Osteoblast (primary cell): ENCODE results near the gene DCAKD. TPM values are rescaled to one million over a fixed set of nuclear protein-coding genes. Genes with fewer than 3 reads are reported as not detected.

Experiments used
- DNase-seq: peaks from one replicate; pipeline ENCODE4 v3.0.0; 2011; ENCODE audit warnings: low spot score, mixed read lengths; ENCODE audit not compliant: insufficient read length; ENCODE audit errors: missing footprints
- H2AFZ ChIP-seq: 2 replicates; pipeline ENCODE4 v1.6.0; 2011; ENCODE audit warnings: mild to moderate bottlenecking, low read length
- H3K27ac ChIP-seq: 2 replicates; pipeline ENCODE4 v1.5.1; 2011; ENCODE audit warnings: mild to moderate bottlenecking, low read depth, low read length, moderate library complexity
- H3K27me3 ChIP-seq: 2 replicates; pipeline ENCODE4 v1.6.0; 2012; ENCODE audit warnings: mild to moderate bottlenecking, control low read depth, inconsistent platforms, low read length, moderate library complexity; ENCODE audit not compliant: insufficient read depth
- H3K36me3 ChIP-seq: 2 replicates; pipeline ENCODE4 v1.5.1; 2011; ENCODE audit warnings: mild to moderate bottlenecking, low read length, control low read depth, moderate library complexity; ENCODE audit not compliant: insufficient read depth
- H3K4me1 ChIP-seq: 2 replicates; pipeline ENCODE4 v1.5.1; 2011; ENCODE audit warnings: mild to moderate bottlenecking, low read length, control low read depth, moderate library complexity; ENCODE audit not compliant: insufficient read depth
- H3K4me2 ChIP-seq: 2 replicates; pipeline ENCODE4 v1.6.0; 2011; ENCODE audit warnings: mild to moderate bottlenecking, low read length; ENCODE audit not compliant: insufficient read depth
- H3K4me3 ChIP-seq: fragments of 200-600 bp; sonication (generic); 3 replicates; pipeline ENCODE4 v1.5.1; 2012; ENCODE audit warnings: mild to moderate bottlenecking, low read length, inconsistent platforms; ENCODE audit not compliant: insufficient read depth
- H3K79me2 ChIP-seq: 2 replicates; pipeline ENCODE4 v1.6.0; 2012; ENCODE audit warnings: mild to moderate bottlenecking, low read length, control low read depth, inconsistent platforms; ENCODE audit not compliant: insufficient read depth
- H3K9me3 ChIP-seq: 2 replicates; pipeline ENCODE4 v1.5.1; 2011; ENCODE audit warnings: low read depth, low read length, control low read depth
- H4K20me1 ChIP-seq: 2 replicates; pipeline ENCODE4 v1.6.0; 2012; ENCODE audit warnings: mild to moderate bottlenecking, low read length, control low read depth; ENCODE audit not compliant: insufficient read depth
- CTCF ChIP-seq: IDR thresholded peaks from 2 replicates; pipeline ENCODE4 v1.5.1; 2011; ENCODE audit warnings: mild to moderate bottlenecking, low read depth, low read length, moderate library complexity; ENCODE audit errors: extremely low read depth
- total RNA-seq: library from RNA; depleted of rRNA; stranded (reverse); fragments of >200 nt; gene quantifications from 2 replicates; pipeline ENCODE4 v1.2.3, GENCODE V29; 2012

The DCAKD gene
- total RNA-seq, 1 donor: 39.1 TPM

GRCh38 chr17:45048795-45049563, 2.5 kb downstream of the DCAKD start:
- H3K4me3 ChIP-seq: no peak overlapping the region
- H3K27me3 ChIP-seq: no peaks in the 10 kb centered on the region
- H3K36me3 ChIP-seq: no peaks in the 10 kb centered on the region
- H3K79me2 ChIP-seq: peaks cover 62% of the 10 kb centered on the region
- TF ChIP-seq CTCF: peak; percentile 26
- no peaks in the 10 kb centered on the region for H3K9me3 ChIP-seq
- peaks cover 31% of the 10 kb centered on the region for H3K4me1 ChIP-seq
- H3K27ac ChIP-seq: no peak overlapping the region
- no peak overlapping the region for H3K4me2 ChIP-seq
- no peak for DNase-seq
- peaks cover 9% of the 10 kb centered on the region for H4K20me1 ChIP-seq
- no peak overlapping the region for H2AFZ ChIP-seq

- Histone ChIP-seq H3K27ac (peak overlapping the region; percentile 46), H3K36me3 (no peaks in the 10 kb centered on the region), H4K20me1 (peaks cover 19% of the 10 kb centered on the region), H3K4me1 (peaks cover 39% of the 10 kb centered on the region), H3K79me2 (peaks cover 82% of the 10 kb centered on the region), H3K4me2 (peak overlapping the region; percentile 38), H2AFZ (no peak overlapping the region), H3K9me3 (no peaks in the 10 kb centered on the region), H3K4me3 (no peak overlapping the region), H3K27me3 (no peaks in the 10 kb centered on the region)
- DNase-seq: peak; percentile 69
- no peak for TF ChIP-seq CTCF
Observed at GRCh38 chr17:45046537-45047125, 4.8 kb downstream of the DCAKD start.

GRCh38 chr17:45043813-45044540, 7.5 kb downstream of the DCAKD start:
- peak; percentile 63 for DNase-seq
- H3K4me2 ChIP-seq: no peak overlapping the region
- H3K27me3 ChIP-seq: no peaks in the 10 kb centered on the region
- peaks cover 36% of the 10 kb centered on the region for H4K20me1 ChIP-seq
- H3K27ac ChIP-seq: no peak overlapping the region
- no peak overlapping the region for H3K4me3 ChIP-seq
- TF ChIP-seq CTCF: no peak
- H3K36me3 ChIP-seq: no peaks in the 10 kb centered on the region
- peaks cover 30% of the 10 kb centered on the region for H3K4me1 ChIP-seq
- H3K9me3 ChIP-seq: no peaks in the 10 kb centered on the region
- H2AFZ ChIP-seq: no peak overlapping the region
- peaks cover 81% of the 10 kb centered on the region for H3K79me2 ChIP-seq
